ENCODE measurements around the gene HEPN1. TPM values are rescaled to one million over a fixed set of nuclear protein-coding genes. Genes with fewer than 3 reads are reported as not detected.

The HEPN1 gene
- total and polyA plus RNA-seq, 9 of the 15 experiments (the other 6 are each of a cell fraction or from before 2014, with no cell fraction given): not detected

- Histone ChIP-seq H3K9ac (ENCODE audit: insufficient read depth in 1 of 2, low read depth in 2 of 2, low read length in 2 of 2) (no peak overlapping the region), H3K79me2 (ENCODE audit: control insufficient read depth, insufficient read depth, low read length) (no peaks in the 10 kb centered on the region), H2AFZ (ENCODE audit: low read depth, low read length) (no peak overlapping the region), H3K4me2 (ENCODE audit: insufficient read depth, low read length) (no peak overlapping the region), H3K27ac (ENCODE audit: extremely low read depth, low read depth, low read length) (no peak overlapping the region), H3K4me3 (no peak overlapping the region), H4K20me1 (replicated peaks; ENCODE audit: control insufficient read depth, insufficient read depth, low read length) (0 out of 2 replicates have a peak, but pooled peaks cover 4% of the 10 kb centered on the region), H3K9me3 (replicated peaks; ENCODE audit: control insufficient read depth, insufficient read depth, low read depth, low read length) (no peaks in the 10 kb centered on the region), H3K27me3 (ENCODE audit: control insufficient read depth in 2 of 2, insufficient read depth in 2 of 2, low read length in 2 of 2) (peaks cover 20 to 65% of the 10 kb centered on the region in 2 experiments), H3K36me3 (ENCODE audit: control insufficient read depth, insufficient read depth, low read length) (no peaks in the 10 kb centered on the region), H3K9me1 (ENCODE audit: control insufficient read depth, insufficient read depth, low read length) (peaks cover 2% of the 10 kb centered on the region), H3K4me1 (replicated peaks in 1 of 2; ENCODE audit: control insufficient read depth in 2 of 2, insufficient read depth in 2 of 2, low read length in 2 of 2) (no peaks in the 10 kb centered on the region)
- no TSS peak for BruUV-seq (replicated peaks)
- ChIA-PET POLR2A (interaction anchor here (1.3 to 1.6 kb wide), 2 partner anchors 13 kb away, joined by 4 to 9 read pairs; no protein-coding TSS in a partner anchor), CTCF (ENCODE audit: low intra/inter-chr PET ratio) (no interaction called here)
- in situ Hi-C loops (cut with MboI): no loop called here
- intact Hi-C loops (cut with micrococcal nuclease): no loop called here
- 0% methylated on average over 4 of the region's 4 CpGs for WGBS (ENCODE audit: insufficient coverage, low coverage, missing lambda C conversion rate)
- ATAC-seq (no peak), FAIRE-seq (no peak), DNase-seq (ENCODE audit: extremely low read depth in 1 of 4, low spot score in 3 of 4) (no peak)
- no peak for TF ChIP-seq BCOR (IDR thresholded peaks at IDR 0.05)
- no peak for TF ChIP-seq ZNF717 (CRISPR knock-in tag; IDR thresholded peaks at IDR 0.05)
- no peak for TF ChIP-seq NCOR1 (IDR thresholded peaks at IDR 0.05)
- TF ChIP-seq SAP30 (IDR thresholded peaks at IDR 0.05; ENCODE audit: borderline replicate concordance, insufficient read depth, low read depth, low read length, poor library complexity, severe bottlenecking): no peak
- TF ChIP-seq ZBTB8A (IDR thresholded peaks at IDR 0.05; ENCODE audit: partially characterized antibody): no peak
- no peak for TF ChIP-seq ELF4 (CRISPR knock-in tag; IDR thresholded peaks at IDR 0.05)
- no peak for TF ChIP-seq ZNF507 (tag; conservative IDR thresholded peaks at IDR 0.05)
- TF ChIP-seq, protein P1, sequence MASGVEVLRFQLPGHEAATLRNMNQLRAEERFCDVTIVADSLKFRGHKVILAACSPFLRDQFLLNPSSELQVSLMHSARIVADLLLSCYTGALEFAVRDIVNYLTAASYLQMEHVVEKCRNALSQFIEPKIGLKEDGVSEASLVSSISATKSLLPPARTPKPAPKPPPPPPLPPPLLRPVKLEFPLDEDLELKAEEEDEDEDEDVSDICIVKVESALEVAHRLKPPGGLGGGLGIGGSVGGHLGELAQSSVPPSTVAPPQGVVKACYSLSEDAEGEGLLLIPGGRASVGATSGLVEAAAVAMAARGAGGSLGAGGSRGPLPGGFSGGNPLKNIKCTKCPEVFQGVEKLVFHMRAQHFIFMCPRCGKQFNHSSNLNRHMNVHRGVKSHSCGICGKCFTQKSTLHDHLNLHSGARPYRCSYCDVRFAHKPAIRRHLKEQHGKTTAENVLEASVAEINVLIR (CRISPR knock-in tag; IDR thresholded peaks at IDR 0.05): no peak
- no peak for TF ChIP-seq PCBP1 (IDR thresholded peaks at IDR 0.05; ENCODE audit: low read depth, low read length, poor library complexity, severe bottlenecking)
- no peak for TF ChIP-seq RAD51 (IDR thresholded peaks at IDR 0.05; ENCODE audit: borderline replicate concordance, low read depth)
- no peak for TF ChIP-seq JUND (IDR thresholded peaks at IDR 0.05; ENCODE audit: borderline replicate concordance, low read depth, low read length)
- TF ChIP-seq JUND (tag; IDR thresholded peaks at IDR 0.05; ENCODE audit: borderline replicate concordance, low read depth, low read length): no peak
- TF ChIP-seq EZH2 (IDR thresholded peaks at IDR 0.05; ENCODE audit: borderline replicate concordance, low read depth, low read length): no peak
- TF ChIP-seq SMAD1 (IDR thresholded peaks at IDR 0.05; ENCODE audit: low read depth, low read length, partially characterized antibody): no peak
Observed at GRCh38 chr11:124894606-124895430, 24.2 kb upstream of the HEPN1 start.

All from K562 (cell line).